Endothelial cell of umbilical vein (primary cell): ENCODE data around the gene BRICD5. TPM values are rescaled to one million over a fixed set of nuclear protein-coding genes. Genes with fewer than 3 reads are reported as not detected.

ENCODE experiments used
- BruUV-seq: library from RNA; stranded (reverse); fragments of 400-500 nt; replicated peaks from 2 replicates; lab custom pipeline; 2021; lab: Mats Ljungman, UMichigan
- CTCF ChIA-PET: fragments of 300-600, 350-600 bp; sonication (Branson Sonifier 250); formaldehyde crosslinking; loops from one replicate; lab custom pipeline; 2021; ENCODE audit warnings: antibody characterized with exemption, inconsistent platforms; lab: Charles Lee
- POLR2A ChIA-PET: fragments of 300-600, 350-600 bp; sonication (Branson Sonifier 250); formaldehyde crosslinking; loops from one replicate; lab custom pipeline; 2021; ENCODE audit warnings: antibody characterized with exemption, inconsistent platforms; lab: Charles Lee
- DNase-seq: peaks from one replicate; pipeline ENCODE4 v3.0.0-alpha.2; 2011; ENCODE audit warnings: low read depth, low spot score
- FAIRE-seq: peaks from 2 replicates; lab custom pipeline; 2011; peaks lifted over from hg19 to GRCh38; lab: Jason Lieb, UNC
- H2AFZ ChIP-seq: 2 replicates; pipeline ENCODE4 v1.6.0; 2012; ENCODE audit warnings: low read depth, low read length, control low read depth, inconsistent platforms
- H3K27ac ChIP-seq: 2 replicates; pipeline ENCODE4 v1.5.1; 2011; ENCODE audit warnings: low read depth, mild to moderate bottlenecking, control low read depth, low read length, moderate library complexity; ENCODE audit not compliant: insufficient read depth
- H3K27me3 ChIP-seq, 2 experiments: 2 replicates each; pipeline versions ENCODE4 v1.6.0 to v1.6.1; 2011; ENCODE audit warnings: low read length in 2 of 2, mixed read lengths in 1 of 2; ENCODE audit not compliant: control insufficient read depth in 2 of 2, insufficient read depth in 2 of 2
- H3K36me3 ChIP-seq, 2 experiments: 2 replicates in 1 of 2; 3 replicates in 1 of 2; pipeline ENCODE4 v1.5.1; 2011; ENCODE audit warnings: low read length in 2 of 2, mild to moderate bottlenecking in 1 of 2, moderate library complexity in 1 of 2; ENCODE audit not compliant: control insufficient read depth in 2 of 2, insufficient read depth in 2 of 2; ENCODE audit errors: extremely low read depth in 1 of 2
- H3K4me1 ChIP-seq: 3 replicates; pipeline ENCODE4 v1.5.1; 2011; ENCODE audit warnings: mild to moderate bottlenecking, low read length; ENCODE audit not compliant: control insufficient read depth, insufficient read depth; ENCODE audit errors: extremely low read depth
- H3K4me2 ChIP-seq: 2 replicates; pipeline ENCODE4 v1.6.1; 2011; ENCODE audit warnings: low read length, control low read depth, mixed read lengths; ENCODE audit not compliant: insufficient read depth
- H3K4me3 ChIP-seq, 3 experiments: fragments of 200-600 bp in 1 of 3; sonication (generic), shearing (Covaris generic) in 1 of 3; replicated peaks in 1 of 3; 2 replicates each; pipeline ENCODE4 v1.5.1; 2011 to 2016; ENCODE audit warnings: control low read depth in 3 of 3, low read length in 3 of 3, mild to moderate bottlenecking in 2 of 3, inconsistent platforms in 1 of 3, low read depth in 1 of 3, moderate library complexity in 1 of 3; ENCODE audit not compliant: insufficient read depth in 1 of 3
- H3K79me2 ChIP-seq: 2 replicates; pipeline ENCODE4 v1.6.0; 2012; ENCODE audit warnings: low read length, inconsistent platforms; ENCODE audit not compliant: control insufficient read depth, insufficient read depth
- H3K9ac ChIP-seq: replicated peaks from 2 replicates; pipeline ENCODE3; 2011; ENCODE audit warnings: low read length, control low read depth; ENCODE audit not compliant: insufficient read depth; ENCODE audit errors: extremely low read depth
- H3K9me1 ChIP-seq: replicated peaks from 3 replicates; pipeline ENCODE4 v1.6.0; 2011; ENCODE audit warnings: mild to moderate bottlenecking, low read length; ENCODE audit not compliant: control insufficient read depth, insufficient read depth; ENCODE audit errors: extremely low read depth
- H3K9me3 ChIP-seq: replicated peaks from 2 replicates; pipeline ENCODE4 v1.5.1; 2012; ENCODE audit warnings: low read length, inconsistent platforms; ENCODE audit not compliant: control insufficient read depth, insufficient read depth
- H4K20me1 ChIP-seq: replicated peaks from 2 replicates; pipeline ENCODE3; 2011; ENCODE audit warnings: mild to moderate bottlenecking, low read length; ENCODE audit not compliant: control insufficient read depth, insufficient read depth; ENCODE audit errors: extremely low read depth
- CTCF ChIP-seq, 2 donors: IDR thresholded peaks; 1 replicate in 1 of 2; 2 replicates in 1 of 2; pipeline ENCODE4 v1.5.1; 2011; ENCODE audit warnings: low read length in 2 of 2, mild to moderate bottlenecking in 2 of 2, moderate library complexity in 2 of 2, control low read depth in 1 of 2, inconsistent platforms in 1 of 2, low read depth in 1 of 2; ENCODE audit not compliant: insufficient read depth in 1 of 2; ENCODE audit errors: extremely low read depth in 1 of 2
- EZH2 ChIP-seq: IDR thresholded peaks from 2 replicates; pipeline ENCODE4 v1.6.1; 2012; ENCODE audit warnings: borderline replicate concordance, low read depth, mild to moderate bottlenecking, moderate library complexity, low read length, inconsistent platforms; ENCODE audit not compliant: severe bottlenecking
- FOS ChIP-seq: IDR thresholded peaks from 2 replicates; pipeline ENCODE4 v1.6.1; 2011; ENCODE audit warnings: mild to moderate bottlenecking, low read length, moderate library complexity, borderline replicate concordance; ENCODE audit not compliant: insufficient read depth
- GATA2 ChIP-seq: IDR thresholded peaks from 2 replicates; pipeline ENCODE4 v1.7.0; 2011; ENCODE audit warnings: low read depth, mild to moderate bottlenecking, moderate library complexity, mixed read lengths, low read length; ENCODE audit not compliant: insufficient read length, insufficient read depth
- JUN ChIP-seq: IDR thresholded peaks from 2 replicates; pipeline ENCODE4 v1.6.1; 2011; ENCODE audit warnings: borderline replicate concordance, low read depth; ENCODE audit not compliant: insufficient read length, insufficient read depth
- MAX ChIP-seq: IDR thresholded peaks from 2 replicates; pipeline ENCODE4 v1.6.1; 2011; ENCODE audit not compliant: insufficient read depth, insufficient read length
- MYC ChIP-seq: IDR thresholded peaks from one replicate; pipeline ENCODE4 v1.6.1; 2011; ENCODE audit warnings: mild to moderate bottlenecking, low read depth, low read length
- POLR2A ChIP-seq: IDR thresholded peaks from 2 replicates; pipeline ENCODE4 v1.6.1; 2012; ENCODE audit warnings: low read depth, mild to moderate bottlenecking, control low read depth, low read length
- POLR2AphosphoS5 ChIP-seq: IDR thresholded peaks from 2 replicates; pipeline ENCODE4 v1.6.1; 2012; ENCODE audit warnings: low read depth, mild to moderate bottlenecking, control low read depth, low read length, moderate library complexity; ENCODE audit not compliant: insufficient read depth
- dilution Hi-C: fragments of 300-500 bp; cut with MboI; formaldehyde crosslinking; loops from one replicate; pipeline ENCODE4 v1.15.0; 2019; ENCODE audit warnings: low sequenced_read_pairs; ENCODE audit not compliant: extremely low pct_ligation_motif_present
- intact Hi-C: fragments of 100-400 bp; cut with micrococcal nuclease; formaldehyde crosslinking; loops from one replicate; pipeline ENCODE4 v1.10.0; 2022
- polyA plus RNA-seq, 4 experiments: library from polyadenylated mRNA; depleted of rRNA in 3 of 4; stranded (reverse) in 3 of 4; unstranded in 1 of 4; fragments of >200 nt; gene quantifications; 2 replicates each; pipeline versions ENCODE4 v1.2.1 to v1.2.3, GENCODE V29; 2011 to 2012; ENCODE audit warnings: missing spikeins in 1 of 4
- total RNA-seq: library from RNA; stranded (reverse); gene quantifications from 2 replicates; pipeline ENCODE4 v1.2.3, GENCODE V29; 2021

BRICD5 gene
- total and polyA plus RNA-seq, 2 donors (not counting 3 experiments of a cell fraction or from before 2014, with no cell fraction given): 5.6 to 8.4 TPM

GRCh38 chr16:2191446-2191706, 19.3 kb downstream of the BRICD5 start:
- CTCF ChIA-PET: no interaction called here
- dilution Hi-C loops (no loop called here), intact Hi-C loops (no loop called here)
- H3K4me2 ChIP-seq: no peak overlapping the region
- no peak overlapping the region for H3K4me3 ChIP-seq
- FAIRE-seq: no peak
- no peaks in the 10 kb centered on the region for H4K20me1 ChIP-seq
- no peak overlapping the region for H2AFZ ChIP-seq
- H3K79me2 ChIP-seq: no peaks in the 10 kb centered on the region
- no peak overlapping the region for H3K27ac ChIP-seq
- POLR2A ChIA-PET: interaction anchor here (0.9 kb wide), 1 partner anchor 36 kb away, joined by 4 read pairs; the partner anchor contains the start of gene TRAF7
- DNase-seq: no peak
- no peaks in the 10 kb centered on the region for H3K4me1 ChIP-seq
- H3K9ac ChIP-seq: no peak overlapping the region
- TF ChIP-seq MYC (no peak), FOS (no peak), POLR2A (no peak), GATA2 (no peak), POLR2AphosphoS5 (no peak), MAX (no peak), CTCF (IDR thresholded peaks at IDR 0.05; ENCODE audit: extremely low read depth in 1 of 2, insufficient read depth in 1 of 2, low read depth in 1 of 2, low read length in 2 of 2) (no peak), EZH2 (no peak), JUN (no peak)
- BruUV-seq: no TSS peak
- H3K9me3 ChIP-seq: no peaks in the 10 kb centered on the region
- H3K36me3 ChIP-seq: no peaks in the 10 kb centered on the region
- no peaks in the 10 kb centered on the region for H3K9me1 ChIP-seq
- peaks cover 10 to 13% of the 10 kb centered on the region in 2 experiments for H3K27me3 ChIP-seq
